OCI-LY7 (cell line): ENCODE measurements around the gene C10orf95.

Experiments used
- EZH2phosphoT487 ChIP-seq: fragments of 200-600 bp; sonication (generic); IDR thresholded peaks from 2 replicates; pipeline ENCODE4 v1.6.1; 2018; ENCODE audit warnings: low read depth, borderline replicate concordance, mild to moderate bottlenecking, mixed run types, antibody characterized with exemption, low read length, moderate library complexity, mixed read lengths
- TF ChIP-seq, protein P1 (sequence below): fragments of 200-600 bp; sonication (generic); conservative IDR thresholded peaks from 2 replicates; pipeline ENCODE4 v1.5.1; 2014; ENCODE audit warnings: mild to moderate bottlenecking, antibody characterized with exemption, low read length, moderate library complexity, mixed read lengths

DNA sequence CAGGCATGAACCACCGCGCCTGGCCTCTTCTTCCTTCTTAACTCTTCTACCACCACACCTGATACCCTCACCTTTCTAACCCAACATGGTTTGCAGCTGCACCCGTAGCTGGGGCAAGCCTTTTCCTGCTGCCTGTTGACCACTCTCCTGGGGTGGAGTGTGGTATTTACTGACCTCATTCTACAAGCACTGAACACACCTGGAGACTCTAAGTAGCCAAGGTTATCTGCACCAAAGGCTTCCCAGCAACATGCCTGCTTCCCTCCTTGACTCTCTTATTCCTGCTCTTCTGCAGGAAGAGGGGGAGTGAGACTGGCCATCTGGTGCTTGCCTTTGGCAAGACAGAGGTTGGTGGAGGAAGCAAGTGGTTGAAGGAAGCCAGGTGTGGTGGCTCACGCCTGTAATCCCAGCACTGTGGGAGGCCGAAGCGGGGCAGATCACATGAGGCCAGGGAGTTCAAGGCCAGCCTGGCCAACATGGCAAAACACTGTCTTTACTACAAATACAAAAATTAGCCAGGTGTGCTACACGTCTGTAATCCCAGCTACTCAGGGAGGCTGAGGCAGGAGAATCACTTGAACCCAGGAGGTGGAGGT is 41.1 kb upstream of the C10orf95 start:
- TF ChIP-seq, protein P1, sequence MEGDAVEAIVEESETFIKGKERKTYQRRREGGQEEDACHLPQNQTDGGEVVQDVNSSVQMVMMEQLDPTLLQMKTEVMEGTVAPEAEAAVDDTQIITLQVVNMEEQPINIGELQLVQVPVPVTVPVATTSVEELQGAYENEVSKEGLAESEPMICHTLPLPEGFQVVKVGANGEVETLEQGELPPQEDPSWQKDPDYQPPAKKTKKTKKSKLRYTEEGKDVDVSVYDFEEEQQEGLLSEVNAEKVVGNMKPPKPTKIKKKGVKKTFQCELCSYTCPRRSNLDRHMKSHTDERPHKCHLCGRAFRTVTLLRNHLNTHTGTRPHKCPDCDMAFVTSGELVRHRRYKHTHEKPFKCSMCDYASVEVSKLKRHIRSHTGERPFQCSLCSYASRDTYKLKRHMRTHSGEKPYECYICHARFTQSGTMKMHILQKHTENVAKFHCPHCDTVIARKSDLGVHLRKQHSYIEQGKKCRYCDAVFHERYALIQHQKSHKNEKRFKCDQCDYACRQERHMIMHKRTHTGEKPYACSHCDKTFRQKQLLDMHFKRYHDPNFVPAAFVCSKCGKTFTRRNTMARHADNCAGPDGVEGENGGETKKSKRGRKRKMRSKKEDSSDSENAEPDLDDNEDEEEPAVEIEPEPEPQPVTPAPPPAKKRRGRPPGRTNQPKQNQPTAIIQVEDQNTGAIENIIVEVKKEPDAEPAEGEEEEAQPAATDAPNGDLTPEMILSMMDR, result no peak
- TF ChIP-seq EZH2phosphoT487, result no peak
